GM11168 (cell line): ENCODE data around the gene FAM117B.

Source experiments
- in situ Hi-C: fragments of 300-500 bp; cut with MboI; formaldehyde crosslinking; loops from one replicate; pipeline ENCODE4 v1.12.0; 2022; ENCODE audit warnings: low sequenced_read_pairs; ENCODE audit not compliant: unreplicated experiment

The FAM117B gene

DNA sequence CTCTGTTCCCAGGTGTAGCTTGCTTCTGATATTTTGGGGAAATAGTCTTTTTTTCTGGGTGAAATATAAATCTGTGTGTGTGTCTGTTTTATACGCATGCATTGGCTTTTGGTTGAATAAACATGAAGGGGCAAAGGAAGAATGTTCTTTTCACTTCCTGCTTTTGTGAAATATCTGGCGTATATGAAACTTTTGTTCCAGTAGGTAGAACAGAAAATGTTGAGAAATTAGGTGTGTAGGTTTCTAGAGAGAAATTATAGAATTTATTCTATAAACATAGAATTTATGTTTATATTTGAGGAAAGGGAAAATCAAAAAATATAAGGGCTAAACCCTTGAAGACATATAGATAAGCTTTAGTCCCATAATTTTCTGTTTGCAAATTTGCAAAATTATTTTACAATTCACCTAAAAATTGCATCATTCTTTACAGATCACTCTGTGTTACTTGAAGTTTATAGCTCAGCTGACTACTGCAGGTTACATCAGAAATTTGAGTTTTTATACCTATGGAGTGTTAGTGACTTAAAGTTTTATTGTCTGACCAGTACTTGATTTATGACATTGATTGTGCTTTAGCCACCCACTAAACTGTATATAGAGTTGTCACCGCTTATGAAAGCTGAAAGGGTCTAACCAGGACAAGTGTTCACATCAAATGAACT lies 116.1 kb downstream of the FAM117B start:
- in situ Hi-C loops, result loop anchor here (10.0 kb wide), 1 partner anchor 376 kb away; the partner anchor contains the start of gene BMPR2

DNA sequence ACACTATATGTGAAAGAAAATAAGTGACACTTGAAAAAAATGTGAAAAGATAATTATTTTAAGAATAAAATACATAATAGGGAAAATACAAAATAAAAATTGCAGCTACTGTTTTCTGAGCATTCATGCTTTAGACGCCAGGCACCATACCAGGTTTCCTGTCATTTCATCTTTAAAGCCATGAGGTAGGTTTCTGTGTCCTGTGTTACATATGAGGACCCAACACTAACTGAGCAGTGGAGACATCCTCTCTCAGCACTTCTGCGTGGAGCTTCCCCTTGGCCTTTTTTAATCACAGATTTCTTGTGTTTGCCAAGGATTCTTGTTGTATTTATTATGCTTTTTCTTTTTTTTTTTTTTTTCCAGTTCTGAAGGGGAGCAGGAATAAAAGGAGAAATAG lies 117.3 kb downstream of the FAM117B start:
- in situ Hi-C loops, result loop anchor here (10.0 kb wide), 1 partner anchor 377 kb away; the partner anchor contains the start of gene BMPR2

- in situ Hi-C loops, result loop anchor here (10.0 kb wide), 1 partner anchor 380 kb away; the partner anchor contains the start of gene BMPR2
Observed at GRCh38 chr2:202754936-202755335, 120.2 kb downstream of the FAM117B start.

DNA sequence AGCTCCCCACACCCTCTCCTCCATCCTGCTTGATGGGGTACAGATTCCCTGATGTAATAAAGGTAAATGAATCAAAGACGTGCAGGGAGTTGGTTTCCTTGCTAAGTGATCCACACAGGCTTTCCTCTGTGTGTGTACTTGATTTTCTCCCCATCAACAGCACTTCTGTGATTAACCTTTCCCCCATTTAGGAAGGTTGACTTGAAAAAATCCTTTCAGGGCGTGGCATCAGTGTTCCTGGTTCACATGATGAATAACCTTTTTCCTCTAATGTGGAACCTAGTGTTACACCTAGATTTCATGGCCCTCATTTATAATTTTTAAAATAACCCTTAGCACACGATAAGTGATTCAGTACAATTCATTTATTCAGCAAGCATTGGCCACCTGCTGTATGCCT lies 121.8 kb downstream of the FAM117B start:
- in situ Hi-C loops, result loop anchor here (10.0 kb wide), 1 partner anchor 382 kb away; the partner anchor contains the start of gene BMPR2

DNA sequence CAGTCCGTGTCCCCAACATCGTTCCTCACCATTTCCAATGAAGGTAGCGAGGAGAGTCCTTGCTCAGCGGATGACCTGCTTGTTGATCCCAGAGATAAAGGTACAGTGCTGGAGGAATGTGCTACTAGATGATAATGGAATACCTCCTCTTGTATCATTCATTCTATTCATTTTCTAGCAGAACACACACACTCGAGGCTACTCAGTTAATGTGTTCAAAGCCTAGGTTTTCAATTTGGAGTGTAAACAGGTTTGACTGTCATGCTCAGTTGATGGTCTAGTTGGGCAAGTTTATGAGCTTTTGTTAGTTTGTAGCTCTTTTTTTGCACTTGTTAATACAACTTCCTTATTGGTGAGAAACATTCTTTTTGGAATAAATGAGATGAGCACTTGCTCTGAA lies 122.6 kb downstream of the FAM117B start:
- in situ Hi-C loops, result loop anchor here (10.0 kb wide), 1 partner anchor 383 kb away; the partner anchor contains the start of gene BMPR2

DNA sequence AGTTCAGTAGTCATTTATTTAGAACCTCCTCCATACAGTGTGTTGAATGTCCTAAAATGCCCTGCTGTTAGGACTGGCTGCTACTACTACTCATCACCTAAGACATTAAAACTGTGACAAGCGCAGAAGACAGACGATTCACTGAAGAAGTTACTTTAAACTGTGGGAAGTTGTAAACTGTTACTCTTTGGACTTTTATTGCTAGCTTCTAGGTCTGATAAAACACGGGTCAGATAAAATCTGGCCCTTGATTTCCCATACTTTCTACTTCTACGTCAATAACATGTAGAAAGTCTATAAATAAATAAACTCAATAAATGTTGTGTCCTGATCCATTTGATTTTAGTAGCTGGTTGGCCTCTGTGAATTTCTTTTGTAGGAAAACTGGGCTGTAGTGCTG lies 123.4 kb downstream of the FAM117B start:
- in situ Hi-C loops, result loop anchor here (10.0 kb wide), 1 partner anchor 383 kb away; the partner anchor contains the start of gene BMPR2

DNA sequence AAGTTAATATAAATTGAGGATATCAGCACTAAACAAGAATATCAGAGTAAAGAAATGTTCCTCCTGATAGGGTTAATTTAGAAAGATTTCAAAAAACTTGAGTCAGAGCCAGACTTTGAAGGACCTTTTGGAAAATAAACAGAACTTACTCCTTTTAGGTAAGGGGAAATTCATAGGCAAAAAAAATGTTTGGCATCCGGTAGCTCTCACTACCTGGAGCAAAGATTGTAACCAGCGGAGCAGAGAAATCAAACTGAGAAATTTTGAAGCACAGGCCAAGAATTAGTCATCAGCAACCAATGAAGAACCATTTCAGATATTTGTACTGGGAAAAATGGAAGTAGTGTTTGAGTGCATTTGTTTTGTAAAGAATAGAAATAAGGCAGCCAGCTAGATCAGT lies 123.8 kb downstream of the FAM117B start:
- in situ Hi-C loops, result loop anchor here (10.0 kb wide), 1 partner anchor 384 kb away; the partner anchor contains the start of gene BMPR2

- in situ Hi-C loops, result no loop called here
Observed at GRCh38 chr2:202760848-202761247, 126.1 kb downstream of the FAM117B start.

DNA sequence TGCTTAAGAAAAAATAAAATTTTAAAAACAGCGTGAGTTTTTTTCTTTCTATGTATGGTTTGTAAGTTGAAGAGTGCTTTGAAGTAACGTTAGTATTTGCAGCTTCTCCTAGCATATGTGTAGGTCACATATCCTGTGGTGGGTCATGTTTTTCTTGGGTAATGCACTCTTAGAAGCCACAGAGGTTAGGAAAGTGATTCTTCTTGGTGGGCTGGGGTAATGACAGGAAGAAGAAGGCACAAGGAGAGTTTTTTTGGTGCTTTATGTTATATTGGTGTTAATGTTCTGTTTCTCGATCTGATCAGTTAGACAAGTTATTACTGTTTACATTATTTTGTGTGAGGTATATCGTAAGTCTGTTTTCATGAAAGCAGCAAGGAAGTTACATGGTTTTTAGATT lies 127.8 kb downstream of the FAM117B start:
- in situ Hi-C loops, result no loop called here

DNA sequence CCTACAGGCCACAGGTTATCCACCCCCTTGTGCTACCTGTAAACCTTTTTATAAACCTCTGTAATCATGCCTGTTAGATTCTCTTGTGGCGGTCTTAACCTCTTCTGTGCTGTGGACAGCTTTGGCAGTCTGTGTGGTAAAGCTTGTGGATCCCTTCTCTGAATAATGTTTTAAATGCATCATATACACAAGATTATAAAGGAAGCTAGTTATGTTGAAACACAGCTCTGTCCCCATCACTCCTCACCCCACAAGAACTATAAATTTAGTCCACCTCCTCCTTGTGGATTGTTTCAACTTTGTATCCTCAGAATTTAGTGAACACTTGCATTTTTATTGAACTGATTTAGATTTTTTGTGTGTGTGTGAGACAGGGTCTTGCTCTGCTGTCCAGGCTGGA lies 129.1 kb downstream of the FAM117B start:
- in situ Hi-C loops, result no loop called here

- in situ Hi-C loops, result no loop called here
Observed at GRCh38 chr2:202764991-202765390, 130.2 kb downstream of the FAM117B start.

DNA sequence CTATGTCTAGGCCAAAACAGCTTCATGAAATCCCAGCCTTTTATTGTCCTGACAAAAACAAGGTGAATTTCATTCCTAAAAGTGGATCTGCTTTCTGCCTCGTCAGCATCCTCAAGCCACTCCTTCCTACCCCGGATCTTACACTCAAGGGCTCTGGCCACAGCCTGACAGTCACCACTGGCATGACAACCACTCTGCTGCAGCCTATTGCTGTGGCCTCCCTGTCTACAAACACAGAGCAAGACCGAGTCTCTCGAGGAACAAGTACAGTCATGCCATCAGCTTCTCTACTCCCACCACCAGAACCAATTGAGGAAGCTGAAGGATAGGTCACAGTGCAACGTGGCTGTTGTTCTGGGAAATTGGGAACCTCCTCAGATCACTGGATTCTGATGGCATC lies 130.7 kb downstream of the FAM117B start:
- in situ Hi-C loops, result no loop called here

DNA sequence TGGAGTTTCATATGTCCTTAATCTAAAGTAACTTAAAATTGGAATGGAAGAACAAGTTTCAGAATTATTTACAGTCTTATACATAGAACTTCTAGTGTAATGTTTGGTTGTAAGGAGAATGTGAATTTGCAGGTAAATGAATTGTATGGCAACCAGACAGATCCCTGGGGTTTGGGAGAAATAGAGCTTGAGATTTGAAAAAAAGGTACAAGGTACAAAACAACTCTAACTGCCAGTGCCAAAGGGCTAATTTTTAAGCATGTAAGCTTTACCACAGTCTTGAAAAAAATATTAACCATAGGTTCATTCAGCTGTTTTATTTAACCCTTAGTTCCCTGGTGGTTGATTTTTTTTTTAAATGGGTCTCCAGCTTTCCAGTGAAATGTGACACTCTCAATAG lies 133.5 kb downstream of the FAM117B start:
- in situ Hi-C loops, result no loop called here

GRCh38 chr2:202769201-202769600 lies 134.4 kb downstream of the FAM117B start:
- in situ Hi-C loops, result no loop called here

GRCh38 chr2:202771336-202771735 lies 136.6 kb downstream of the FAM117B start:
- in situ Hi-C loops, result no loop called here

DNA sequence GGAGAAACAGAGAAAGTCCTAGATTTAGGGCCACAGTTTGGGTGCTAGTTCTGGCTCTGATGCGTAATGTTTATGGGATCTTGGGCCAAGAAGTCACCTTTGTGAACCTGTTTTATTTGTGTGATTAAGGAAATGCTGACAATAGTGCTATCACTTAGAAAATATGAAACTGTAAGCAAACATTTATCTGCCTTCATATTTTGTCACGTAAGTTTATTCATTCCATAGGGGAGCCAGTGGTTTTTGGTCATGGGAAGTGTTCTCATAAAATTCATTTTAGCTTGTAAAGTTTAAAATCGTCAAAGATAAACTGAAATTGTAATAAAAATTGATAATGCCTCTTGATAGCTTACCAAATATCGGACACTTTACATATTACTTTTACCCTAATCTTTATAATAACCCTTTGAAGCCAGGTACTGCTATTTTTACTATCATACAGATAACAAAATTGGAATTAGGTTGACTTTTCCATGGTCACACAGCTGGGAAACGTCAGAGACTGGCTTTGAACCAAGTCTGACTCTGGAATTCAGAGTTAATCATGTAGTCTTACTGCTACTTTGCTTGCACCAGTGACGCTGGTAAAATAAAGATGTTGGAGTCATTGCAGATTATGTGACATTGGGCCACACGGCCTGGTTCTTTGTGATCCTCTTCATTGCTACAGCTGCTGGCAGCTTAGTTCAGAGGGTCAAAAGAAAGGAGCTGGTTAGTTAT lies 137.1 kb downstream of the FAM117B start:
- in situ Hi-C loops, result no loop called here

GRCh38 chr2:202773301-202773973 lies 138.7 kb downstream of the FAM117B start:
- in situ Hi-C loops, result no loop called here

GRCh38 chr2:202774104-202774503 lies 139.3 kb downstream of the FAM117B start:
- in situ Hi-C loops, result no loop called here

- in situ Hi-C loops, result no loop called here
Observed at GRCh38 chr2:202778217-202778616, 143.4 kb downstream of the FAM117B start.

- in situ Hi-C loops, result no loop called here
Observed at GRCh38 chr2:202780514-202781021, 145.8 kb downstream of the FAM117B start.
